Karpas-422 (cell line): ENCODE results near the gene KCNQ5. TPM values are rescaled to one million over a fixed set of nuclear protein-coding genes. Genes with fewer than 3 reads are reported as not detected.

ENCODE experiments used
- DNase-seq: peaks from one replicate; pipeline ENCODE4 v3.0.0-alpha.2; 2015
- H2AFZ ChIP-seq: fragments of 200-600 bp; sonication (generic); 2 replicates; pipeline ENCODE4 v1.6.1; 2014; ENCODE audit warnings: antibody characterized with exemption, low read length, mixed read lengths
- H3K27ac ChIP-seq: fragments of 200-600 bp; sonication (generic); 2 replicates; pipeline ENCODE4 v1.5.1; 2014; ENCODE audit warnings: mild to moderate bottlenecking, low read length, moderate library complexity
- H3K27me3 ChIP-seq: fragments of 200-600 bp; sonication (generic); 2 replicates; pipeline ENCODE4 v1.6.1; 2014; ENCODE audit warnings: low read length, mixed read lengths
- H3K36me3 ChIP-seq: fragments of 200-600 bp; sonication (generic); 2 replicates; pipeline ENCODE4 v1.6.1; 2014; ENCODE audit warnings: low read length, mixed read lengths; ENCODE audit not compliant: insufficient read depth
- H3K4me1 ChIP-seq: fragments of 200-600 bp; sonication (generic); 2 replicates; pipeline ENCODE4 v1.6.1; 2014; ENCODE audit warnings: mild to moderate bottlenecking, low read length, mixed read lengths
- H3K4me2 ChIP-seq: fragments of 200-600 bp; sonication (generic); 2 replicates; pipeline ENCODE4 v1.6.1; 2014; ENCODE audit warnings: low read length, low read depth, mild to moderate bottlenecking; ENCODE audit not compliant: poor library complexity, severe bottlenecking
- H3K4me3 ChIP-seq: fragments of 200-600 bp; sonication (generic); 2 replicates; pipeline ENCODE4 v1.5.1; 2014; ENCODE audit warnings: mild to moderate bottlenecking, antibody characterized with exemption, low read length, mixed read lengths
- H3K79me2 ChIP-seq: fragments of 200-600 bp; sonication (generic); 2 replicates; pipeline ENCODE4 v1.6.1; 2014; ENCODE audit warnings: mild to moderate bottlenecking, low read length, mixed read lengths
- H3K9ac ChIP-seq: fragments of 200-600 bp; sonication (generic); 2 replicates; pipeline ENCODE4 v1.6.0; 2014; ENCODE audit warnings: low read length
- H3K9me2 ChIP-seq: fragments of 200-600 bp; sonication (generic), shearing (Covaris generic); replicated peaks from 2 replicates; pipeline ENCODE4 v1.6.0; 2014; ENCODE audit warnings: mild to moderate bottlenecking, low read length, moderate library complexity; ENCODE audit not compliant: insufficient read depth
- H3K9me3 ChIP-seq: fragments of 300-700, 200-600 bp; sonication (generic); 2 replicates; pipeline ENCODE4 v1.6.1; 2014; ENCODE audit warnings: low read length, mixed read lengths
- H4K20me1 ChIP-seq: fragments of 200-600 bp; sonication (generic); 2 replicates; pipeline ENCODE4 v1.6.1; 2014; ENCODE audit warnings: mild to moderate bottlenecking, antibody characterized with exemption, low read length, low read depth; ENCODE audit not compliant: insufficient read depth
- total RNA-seq: library from RNA; depleted of rRNA; stranded (reverse); fragments of >200 nt; shearing (Covaris generic); gene quantifications from 2 replicates; pipeline ENCODE4 v1.2.3, GENCODE V29; 2014; ENCODE audit warnings: low replicate concordance

Gene KCNQ5
- total RNA-seq, 1 experiment from 2014 or later, result 50.5 TPM

GRCh38 chr6:72832271-72832670 is 210.4 kb downstream of the KCNQ5 start:
- no peaks in the 10 kb centered on the region for H3K27me3 ChIP-seq
- DNase-seq, result no peak
- no peaks in the 10 kb centered on the region for H3K9me2 ChIP-seq
- H3K9ac ChIP-seq, result no peak overlapping the region
- no peaks in the 10 kb centered on the region for H3K9me3 ChIP-seq
- no peak overlapping the region for H2AFZ ChIP-seq
- no peak overlapping the region for H3K4me3 ChIP-seq
- H3K79me2 ChIP-seq, result peaks cover 78% of the 10 kb centered on the region
- peaks cover 6% of the 10 kb centered on the region; the same call in 1 of the 2 replicates for H3K36me3 ChIP-seq
- H3K27ac ChIP-seq, result no peak overlapping the region
- H3K4me2 ChIP-seq, result no peak overlapping the region
- no peaks in the 10 kb centered on the region for H4K20me1 ChIP-seq
- no peaks in the 10 kb centered on the region for H3K4me1 ChIP-seq

DNA sequence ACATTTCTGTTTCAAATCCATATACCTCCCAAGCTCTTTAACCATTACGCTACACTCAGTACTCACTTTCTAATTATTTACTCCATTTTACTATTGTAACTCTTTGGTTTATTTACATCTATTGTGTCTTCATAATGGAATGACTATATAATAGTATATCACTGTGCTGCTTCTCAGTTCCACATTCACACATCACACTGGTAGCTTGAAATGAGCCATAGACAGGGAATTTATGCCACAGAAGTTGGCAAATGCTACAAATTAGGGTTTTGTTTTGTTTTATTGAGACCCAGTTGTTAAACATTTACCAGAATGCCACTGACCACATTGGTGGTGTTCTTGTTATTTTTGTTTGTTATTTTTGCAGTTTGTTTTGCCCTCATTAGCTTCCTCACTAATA is 213.9 kb downstream of the KCNQ5 start:
- Histone ChIP-seq H4K20me1 (no peaks in the 10 kb centered on the region), H3K9me3 (no peaks in the 10 kb centered on the region), H3K27ac (no peak overlapping the region), H3K4me1 (no peaks in the 10 kb centered on the region), H2AFZ (no peak overlapping the region), H3K4me2 (no peak overlapping the region), H3K79me2 (peaks cover 82% of the 10 kb centered on the region), H3K27me3 (no peaks in the 10 kb centered on the region), H3K36me3 (no peaks in the 10 kb centered on the region), H3K4me3 (no peak overlapping the region), H3K9me2 (no peaks in the 10 kb centered on the region), H3K9ac (no peak overlapping the region)
- no peak for DNase-seq

DNA sequence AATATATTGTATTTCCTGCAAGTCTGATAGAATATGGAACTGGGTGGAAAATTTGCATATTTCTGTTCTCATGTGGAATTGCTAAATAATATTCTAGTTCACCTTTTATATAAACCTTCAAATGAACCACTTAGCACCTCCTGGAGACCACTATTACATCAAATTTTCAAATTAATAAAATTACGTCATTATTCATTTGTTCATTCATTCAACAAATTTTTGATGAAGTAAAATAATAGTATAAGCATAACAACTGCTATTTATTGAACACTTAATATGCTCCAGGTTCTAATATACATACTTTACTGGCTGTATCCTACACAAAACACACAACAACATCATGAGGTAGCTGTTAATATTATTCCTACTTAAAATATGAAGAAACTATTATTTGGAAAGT is 215.1 kb downstream of the KCNQ5 start:
- Histone ChIP-seq H2AFZ (no peak overlapping the region), H3K27ac (no peak overlapping the region), H3K27me3 (no peaks in the 10 kb centered on the region), H3K4me3 (no peak overlapping the region), H3K4me1 (no peaks in the 10 kb centered on the region), H4K20me1 (no peaks in the 10 kb centered on the region), H3K4me2 (no peak overlapping the region), H3K9ac (no peak overlapping the region), H3K9me3 (no peaks in the 10 kb centered on the region), H3K79me2 (peaks cover 90% of the 10 kb centered on the region), H3K36me3 (no peaks in the 10 kb centered on the region), H3K9me2 (no peaks in the 10 kb centered on the region)
- no peak for DNase-seq

DNA sequence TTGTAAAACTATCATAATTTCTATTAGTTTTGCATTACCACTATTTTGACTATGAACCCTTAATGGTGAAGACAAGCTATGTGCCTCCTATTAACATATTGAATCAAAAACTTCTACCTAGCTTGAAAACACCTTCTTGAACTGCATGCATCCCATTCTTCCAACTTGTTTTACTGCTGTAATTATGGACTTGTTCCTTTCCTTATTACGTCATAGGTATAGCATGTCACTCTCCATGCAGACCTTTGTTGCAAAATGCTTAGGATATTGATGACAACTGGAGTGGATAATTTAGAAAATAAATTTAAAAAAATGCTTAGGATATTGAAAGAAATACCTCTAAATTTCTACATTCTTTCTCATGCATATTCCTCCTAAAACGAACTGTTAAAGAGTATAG is 219.3 kb downstream of the KCNQ5 start:
- H3K79me2 ChIP-seq, result peaks cover 91% of the 10 kb centered on the region
- no peaks in the 10 kb centered on the region for H3K9me3 ChIP-seq
- H3K9ac ChIP-seq, result no peak overlapping the region
- no peak for DNase-seq
- H2AFZ ChIP-seq, result no peak overlapping the region
- H3K27ac ChIP-seq, result no peak overlapping the region
- H4K20me1 ChIP-seq, result no peaks in the 10 kb centered on the region
- no peaks in the 10 kb centered on the region for H3K27me3 ChIP-seq
- no peaks in the 10 kb centered on the region for H3K9me2 ChIP-seq
- no peaks in the 10 kb centered on the region for H3K4me1 ChIP-seq
- H3K36me3 ChIP-seq, result no peaks in the 10 kb centered on the region
- H3K4me3 ChIP-seq, result no peak overlapping the region
- H3K4me2 ChIP-seq, result no peak overlapping the region

DNA sequence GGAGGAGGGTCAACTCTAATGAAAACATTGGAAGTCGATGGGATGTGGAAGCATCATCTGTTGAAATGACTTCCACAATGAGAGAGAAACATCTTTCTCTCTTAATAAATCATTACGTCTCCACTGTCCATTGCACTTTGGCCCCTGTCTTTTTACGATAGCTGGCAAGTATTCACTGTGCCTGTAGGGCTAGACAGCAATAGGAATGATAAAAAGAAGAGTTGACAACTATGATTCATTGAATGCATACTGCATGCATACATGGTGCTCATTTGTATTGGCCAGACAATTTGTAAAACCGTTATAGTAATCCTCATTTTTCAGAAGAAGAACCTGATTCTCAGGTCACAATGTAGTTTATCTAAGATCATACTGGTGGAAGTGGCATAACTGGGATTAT is 220.3 kb downstream of the KCNQ5 start:
- Histone ChIP-seq H3K36me3 (no peaks in the 10 kb centered on the region), H3K9ac (no peak overlapping the region), H3K4me2 (no peak overlapping the region), H3K79me2 (peaks cover 89% of the 10 kb centered on the region), H3K9me2 (no peaks in the 10 kb centered on the region), H3K4me1 (no peaks in the 10 kb centered on the region), H3K4me3 (no peak overlapping the region), H3K27ac (no peak overlapping the region), H4K20me1 (no peaks in the 10 kb centered on the region), H3K27me3 (no peaks in the 10 kb centered on the region), H2AFZ (no peak overlapping the region), H3K9me3 (no peaks in the 10 kb centered on the region)
- DNase-seq, result no peak

- Histone ChIP-seq H3K4me3 (no peak overlapping the region), H3K9ac (no peak overlapping the region), H3K27me3 (no peaks in the 10 kb centered on the region), H3K4me2 (no peak overlapping the region), H3K36me3 (no peaks in the 10 kb centered on the region), H3K4me1 (no peaks in the 10 kb centered on the region), H2AFZ (no peak overlapping the region), H3K9me3 (no peaks in the 10 kb centered on the region), H3K79me2 (peaks cover 97% of the 10 kb centered on the region), H3K9me2 (no peaks in the 10 kb centered on the region), H3K27ac (no peak overlapping the region), H4K20me1 (no peaks in the 10 kb centered on the region)
- DNase-seq, result no peak
Measured at GRCh38 chr6:72844614-72845013, 222.8 kb downstream of the KCNQ5 start.

DNA sequence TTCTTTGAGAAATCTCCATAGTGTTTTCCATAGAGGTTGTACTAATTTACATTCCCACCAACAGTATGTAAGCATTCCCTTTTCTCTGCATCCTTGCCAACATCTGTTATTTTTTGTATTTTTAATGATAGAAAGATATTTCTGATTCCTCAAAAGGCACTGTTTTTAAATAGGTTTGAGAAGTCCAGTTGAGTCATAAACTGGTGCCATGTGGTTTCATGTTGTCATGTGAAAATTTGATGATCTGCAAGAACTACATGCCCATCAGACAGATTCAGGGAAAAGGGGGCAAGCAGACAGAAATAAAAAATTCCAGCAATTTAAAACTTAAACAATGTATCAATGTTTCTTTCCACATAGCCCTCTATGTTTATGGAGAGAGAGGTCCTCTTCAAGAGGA is 227.5 kb downstream of the KCNQ5 start:
- no peak overlapping the region for H3K9ac ChIP-seq
- no peaks in the 10 kb centered on the region for H4K20me1 ChIP-seq
- no peak for DNase-seq
- no peaks in the 10 kb centered on the region for H3K9me3 ChIP-seq
- H3K27me3 ChIP-seq, result no peaks in the 10 kb centered on the region
- H3K27ac ChIP-seq, result no peak overlapping the region
- H3K4me2 ChIP-seq, result no peak overlapping the region
- no peak overlapping the region for H2AFZ ChIP-seq
- H3K36me3 ChIP-seq, result no peaks in the 10 kb centered on the region
- H3K4me3 ChIP-seq, result no peak overlapping the region
- H3K9me2 ChIP-seq, result no peaks in the 10 kb centered on the region
- H3K4me1 ChIP-seq, result no peaks in the 10 kb centered on the region
- H3K79me2 ChIP-seq, result peaks cover 93% of the 10 kb centered on the region

- no peak overlapping the region for H3K27ac ChIP-seq
- H4K20me1 ChIP-seq, result no peaks in the 10 kb centered on the region
- H3K9me3 ChIP-seq, result no peaks in the 10 kb centered on the region
- no peak overlapping the region for H3K4me2 ChIP-seq
- no peak overlapping the region for H3K9ac ChIP-seq
- H3K36me3 ChIP-seq, result no peaks in the 10 kb centered on the region
- no peak overlapping the region for H3K4me3 ChIP-seq
- no peak for DNase-seq
- no peaks in the 10 kb centered on the region for H3K4me1 ChIP-seq
- H3K79me2 ChIP-seq, result peaks cover 93% of the 10 kb centered on the region
- no peak overlapping the region for H2AFZ ChIP-seq
- no peaks in the 10 kb centered on the region for H3K27me3 ChIP-seq
- H3K9me2 ChIP-seq, result no peaks in the 10 kb centered on the region
Measured at GRCh38 chr6:72850040-72850439, 228.2 kb downstream of the KCNQ5 start.

GRCh38 chr6:72850469-72850868 is 228.6 kb downstream of the KCNQ5 start:
- Histone ChIP-seq H3K79me2 (peaks cover 93% of the 10 kb centered on the region), H3K9me3 (no peaks in the 10 kb centered on the region), H3K9me2 (no peaks in the 10 kb centered on the region), H3K36me3 (no peaks in the 10 kb centered on the region), H3K9ac (no peak overlapping the region), H3K27ac (no peak overlapping the region), H3K4me1 (no peaks in the 10 kb centered on the region), H3K27me3 (no peaks in the 10 kb centered on the region), H4K20me1 (no peaks in the 10 kb centered on the region), H2AFZ (no peak overlapping the region), H3K4me2 (no peak overlapping the region), H3K4me3 (no peak overlapping the region)
- no peak for DNase-seq
